ENCODE results near the gene B4GALT2. TPM values are rescaled to one million over a fixed set of nuclear protein-coding genes. Genes with fewer than 3 reads are reported as not detected.

The B4GALT2 gene
- total RNA-seq, 1 donor from 2014 or later: 61.7 TPM

- TF ChIP-seq CTCF (IDR thresholded peaks at IDR 0.05; ENCODE audit: unreplicated experiment): no peak
- Mint-ChIP-seq H3K4me1 (ENCODE audit: low read depth) (peaks cover 12% of the 10 kb centered on the region), H3K4me3 (ENCODE audit: low read depth) (no peak overlapping the region), H3K27ac (no peak overlapping the region), H3K27me3 (no peaks in the 10 kb centered on the region), H3K9me3 (ENCODE audit: low read depth) (no peaks in the 10 kb centered on the region), H3K36me3 (ENCODE audit: insufficient read depth) (peaks cover 3% of the 10 kb centered on the region)
- peak; percentile 44 for DNase-seq (ENCODE audit: low spot score, unreplicated experiment)
These were observed 10.6 kb upstream of the B4GALT2 start for GRCh38 chr1:43968348-43968948.

- Mint-ChIP-seq H3K4me3 (ENCODE audit: low read depth) (peak overlapping the region; percentile 95), H3K4me1 (ENCODE audit: low read depth) (peaks cover 18% of the 10 kb centered on the region), H3K27ac (peak overlapping the region; percentile 21), H3K9me3 (ENCODE audit: low read depth) (no peaks in the 10 kb centered on the region), H3K36me3 (ENCODE audit: insufficient read depth) (peaks cover 3% of the 10 kb centered on the region), H3K27me3 (no peaks in the 10 kb centered on the region)
- TF ChIP-seq CTCF (IDR thresholded peaks at IDR 0.05; ENCODE audit: unreplicated experiment): no peak
- no peak for DNase-seq (ENCODE audit: low spot score, unreplicated experiment)
These were observed 9.6 kb upstream of the B4GALT2 start for GRCh38 chr1:43969416-43969745.

- DNase-seq (ENCODE audit: low spot score, unreplicated experiment): peak; percentile 91
- Mint-ChIP-seq H3K9me3 (ENCODE audit: low read depth) (no peaks in the 10 kb centered on the region), H3K4me1 (ENCODE audit: low read depth) (peaks cover 18% of the 10 kb centered on the region), H3K4me3 (ENCODE audit: low read depth) (peak within 1 kb of the TSS; percentile 95), H3K36me3 (ENCODE audit: insufficient read depth) (peaks cover 3% of the 10 kb centered on the region), H3K27ac (peak within 1 kb of the TSS; percentile 79), H3K27me3 (no peaks in the 10 kb centered on the region)
- peak; percentile 15 for TF ChIP-seq CTCF (IDR thresholded peaks at IDR 0.05; ENCODE audit: unreplicated experiment)
These were observed 9.1 kb upstream of the B4GALT2 start, which contains the start of gene DPH2 for GRCh38 chr1:43969746-43970466. Gene DPH2, plus strand, starts transcription at chr1:43970010. Its CDS starts 166 bp downstream, at chr1:43970176.

GRCh38 chr1:43970502-43970901 is 8.5 kb upstream of the B4GALT2 start:
- H3K27ac Mint-ChIP-seq: peak overlapping the region; percentile 79
- DNase-seq (ENCODE audit: low spot score, unreplicated experiment): no peak
- H3K4me1 Mint-ChIP-seq (ENCODE audit: low read depth): peaks cover 20% of the 10 kb centered on the region
- no peaks in the 10 kb centered on the region for H3K9me3 Mint-ChIP-seq (ENCODE audit: low read depth)
- no peak for TF ChIP-seq CTCF (IDR thresholded peaks at IDR 0.05; ENCODE audit: unreplicated experiment)
- H3K27me3 Mint-ChIP-seq: no peaks in the 10 kb centered on the region
- H3K4me3 Mint-ChIP-seq (ENCODE audit: low read depth): peak overlapping the region; percentile 95
- H3K36me3 Mint-ChIP-seq (ENCODE audit: insufficient read depth): peaks cover 3% of the 10 kb centered on the region

GRCh38 chr1:43970911-43971310 is 8.1 kb upstream of the B4GALT2 start:
- Mint-ChIP-seq H3K4me3 (ENCODE audit: low read depth) (peak overlapping the region; percentile 95), H3K27me3 (no peaks in the 10 kb centered on the region), H3K4me1 (ENCODE audit: low read depth) (peaks cover 23% of the 10 kb centered on the region), H3K9me3 (ENCODE audit: low read depth) (no peaks in the 10 kb centered on the region), H3K36me3 (ENCODE audit: insufficient read depth) (peaks cover 3% of the 10 kb centered on the region), H3K27ac (no peak overlapping the region)
- DNase-seq (ENCODE audit: low spot score, unreplicated experiment): no peak
- TF ChIP-seq CTCF (IDR thresholded peaks at IDR 0.05; ENCODE audit: unreplicated experiment): no peak
